GM12865 (cell line): Measurements from ENCODE around the gene AKAP13.

Experiments
- DNase-seq: peaks from one replicate; pipeline ENCODE4 v3.0.0; 2010; ENCODE audit warnings: low read depth
- H3K4me3 ChIP-seq: 2 replicates; pipeline ENCODE4 v1.5.1; 2011; ENCODE audit warnings: mild to moderate bottlenecking, low read depth, low read length, control low read depth
- TF ChIP-seq, protein P1 (sequence below): IDR thresholded peaks from 2 replicates; pipeline ENCODE4 v1.5.1; 2011; ENCODE audit warnings: low read length, control low read depth, low read depth, inconsistent platforms; ENCODE audit not compliant: insufficient read depth; ENCODE audit errors: missing control alignments

The AKAP13 gene

DNA sequence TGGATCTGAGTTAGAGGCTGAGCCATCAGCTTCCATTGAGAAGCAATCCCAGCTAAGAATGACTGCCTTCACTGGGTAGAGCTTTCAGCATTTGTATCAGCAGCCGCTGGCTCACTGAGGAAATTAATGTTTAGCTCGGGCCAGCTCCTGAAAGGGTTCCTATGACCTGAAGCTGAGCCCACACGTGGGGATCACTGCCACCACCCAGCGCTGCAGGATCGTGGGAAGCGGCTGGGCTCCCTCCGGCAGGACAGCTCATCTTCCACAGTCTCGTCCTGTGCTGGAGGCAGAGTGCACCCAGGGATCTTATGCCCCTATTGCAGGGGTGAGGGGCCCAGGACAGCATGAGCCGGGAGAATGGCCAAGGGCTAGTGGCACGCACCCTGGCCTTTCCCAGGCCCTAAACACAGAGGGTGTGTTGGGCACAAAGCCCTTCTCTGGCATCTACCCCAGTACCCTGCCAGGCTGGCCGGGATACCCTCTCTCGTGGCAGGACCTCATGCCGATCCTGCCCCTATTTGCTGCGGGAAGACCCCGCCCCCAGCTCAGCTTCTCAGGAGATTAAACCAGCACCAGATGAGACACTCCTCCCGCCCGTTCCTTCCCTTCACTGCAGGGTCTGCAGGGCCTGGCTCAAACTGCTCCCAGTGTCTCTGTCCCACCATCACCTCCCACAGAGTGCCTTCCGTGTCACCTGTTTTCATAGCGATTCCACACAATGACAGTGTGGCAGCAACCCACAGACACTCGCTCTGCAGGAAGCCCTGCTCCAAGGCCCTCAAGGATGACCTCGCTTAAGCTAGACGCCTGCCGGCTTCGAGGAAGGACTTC, 385.8 kb downstream of the AKAP13 start:
- H3K4me3 ChIP-seq, result no peak overlapping the region
- DNase-seq, result no peak
- TF ChIP-seq, protein P1, sequence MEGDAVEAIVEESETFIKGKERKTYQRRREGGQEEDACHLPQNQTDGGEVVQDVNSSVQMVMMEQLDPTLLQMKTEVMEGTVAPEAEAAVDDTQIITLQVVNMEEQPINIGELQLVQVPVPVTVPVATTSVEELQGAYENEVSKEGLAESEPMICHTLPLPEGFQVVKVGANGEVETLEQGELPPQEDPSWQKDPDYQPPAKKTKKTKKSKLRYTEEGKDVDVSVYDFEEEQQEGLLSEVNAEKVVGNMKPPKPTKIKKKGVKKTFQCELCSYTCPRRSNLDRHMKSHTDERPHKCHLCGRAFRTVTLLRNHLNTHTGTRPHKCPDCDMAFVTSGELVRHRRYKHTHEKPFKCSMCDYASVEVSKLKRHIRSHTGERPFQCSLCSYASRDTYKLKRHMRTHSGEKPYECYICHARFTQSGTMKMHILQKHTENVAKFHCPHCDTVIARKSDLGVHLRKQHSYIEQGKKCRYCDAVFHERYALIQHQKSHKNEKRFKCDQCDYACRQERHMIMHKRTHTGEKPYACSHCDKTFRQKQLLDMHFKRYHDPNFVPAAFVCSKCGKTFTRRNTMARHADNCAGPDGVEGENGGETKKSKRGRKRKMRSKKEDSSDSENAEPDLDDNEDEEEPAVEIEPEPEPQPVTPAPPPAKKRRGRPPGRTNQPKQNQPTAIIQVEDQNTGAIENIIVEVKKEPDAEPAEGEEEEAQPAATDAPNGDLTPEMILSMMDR, result no peak

DNA sequence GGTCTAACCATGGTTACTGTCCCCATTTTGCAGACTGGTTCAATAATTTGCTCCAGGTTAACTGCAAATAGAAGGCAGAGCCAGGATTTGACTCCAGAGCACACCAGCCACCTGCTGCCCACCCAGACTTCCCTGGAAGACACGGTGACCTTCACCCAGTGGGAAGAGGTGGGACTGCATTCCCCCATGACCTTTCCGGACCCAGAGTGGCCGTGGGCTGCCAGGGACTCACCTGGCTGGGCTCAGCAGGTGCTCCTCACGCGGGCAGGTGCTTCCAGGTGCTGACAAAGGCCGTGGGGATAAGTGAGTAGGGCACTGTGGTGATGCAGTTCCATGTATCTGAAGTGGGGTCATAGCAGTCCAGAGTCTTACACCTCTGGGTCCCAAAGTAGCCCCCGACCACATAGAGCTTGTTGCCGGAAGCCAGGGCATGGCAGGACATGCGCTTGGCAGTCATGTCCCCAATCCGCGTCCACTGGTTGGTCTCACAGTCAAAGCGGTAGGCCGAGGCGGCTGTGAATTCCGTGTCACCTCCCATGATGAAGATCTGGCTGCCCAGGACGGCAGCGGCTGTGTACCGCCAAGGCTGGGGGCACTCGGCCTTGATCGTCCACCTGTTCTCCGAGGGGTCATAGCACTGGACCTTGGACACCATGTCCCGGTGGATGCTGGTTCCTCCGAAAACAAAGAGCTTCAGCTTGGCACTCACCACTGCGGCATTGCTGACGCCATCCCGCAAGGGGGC, 387.6 kb downstream of the AKAP13 start:
- no peak for DNase-seq
- no peak overlapping the region for H3K4me3 ChIP-seq
- TF ChIP-seq, protein P1, result no peak

DNA sequence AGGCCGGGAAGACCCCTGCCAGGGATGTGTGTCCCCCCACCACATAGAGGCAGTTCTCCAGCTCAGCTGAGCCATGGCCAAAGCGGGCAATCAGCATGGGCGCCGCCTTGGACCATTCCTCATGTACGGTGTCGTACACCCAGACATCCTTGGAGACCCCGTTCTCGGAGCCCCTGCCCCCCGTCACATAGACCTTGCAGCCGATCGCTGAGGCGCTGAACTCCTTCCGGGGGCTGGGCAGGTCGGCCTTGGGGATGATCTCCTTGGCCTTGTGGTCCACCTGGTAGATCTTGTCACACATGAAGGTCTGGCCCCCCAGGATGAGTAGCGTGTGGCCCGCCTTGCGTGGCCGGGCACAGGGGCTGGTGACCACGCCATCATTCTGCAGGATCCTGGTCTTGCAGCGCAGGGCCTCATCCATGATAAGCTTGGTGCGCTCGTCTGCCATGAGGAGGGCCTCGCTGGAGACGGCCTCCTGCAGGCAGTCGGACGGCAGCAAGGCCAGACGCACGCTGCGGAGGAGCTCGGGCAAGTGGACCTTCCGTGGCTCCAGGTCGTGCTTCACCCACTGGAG, 388.3 kb downstream of the AKAP13 start:
- TF ChIP-seq, protein P1, result no peak
- DNase-seq, result no peak

DNA sequence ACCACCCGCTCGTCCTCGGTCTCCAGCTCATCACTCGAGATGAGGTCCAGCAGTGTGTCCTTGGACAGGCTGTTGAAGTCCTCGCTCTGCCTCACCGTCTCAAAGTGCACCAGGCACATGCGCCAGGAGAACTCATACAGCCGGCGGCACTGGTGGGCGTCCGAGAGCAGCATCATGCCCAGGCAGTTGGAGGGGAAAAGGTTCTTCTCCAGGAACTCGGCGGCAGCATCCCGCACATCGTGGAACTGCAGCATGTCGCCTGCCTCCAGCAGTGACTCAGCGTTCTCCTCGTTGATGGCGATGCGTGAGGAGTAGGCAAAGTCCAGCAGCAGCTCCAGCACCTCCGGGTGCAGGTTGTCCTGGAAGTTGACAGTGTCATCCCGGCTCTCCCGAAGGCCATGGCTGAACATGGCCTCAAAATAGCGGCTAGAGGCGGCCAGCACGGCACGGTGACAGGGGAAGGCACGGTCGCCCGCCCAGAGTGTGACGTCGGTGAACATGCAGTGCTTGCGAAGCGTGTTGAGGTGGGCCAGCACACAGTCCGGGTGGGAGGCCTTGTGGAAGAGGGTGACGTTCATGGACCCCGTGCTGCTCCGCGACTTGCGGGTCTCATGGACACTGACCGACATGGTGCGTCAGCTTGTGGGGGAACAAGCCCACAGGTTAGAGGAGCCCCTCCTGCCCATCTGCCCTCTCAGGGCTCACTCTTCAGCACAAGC, 388.9 kb downstream of the AKAP13 start:
- TF ChIP-seq, protein P1, result no peak

More for the DNA sequence above, 388.3 kb downstream of the AKAP13 start:
- H3K4me3 ChIP-seq, result no peak overlapping the region

DNA sequence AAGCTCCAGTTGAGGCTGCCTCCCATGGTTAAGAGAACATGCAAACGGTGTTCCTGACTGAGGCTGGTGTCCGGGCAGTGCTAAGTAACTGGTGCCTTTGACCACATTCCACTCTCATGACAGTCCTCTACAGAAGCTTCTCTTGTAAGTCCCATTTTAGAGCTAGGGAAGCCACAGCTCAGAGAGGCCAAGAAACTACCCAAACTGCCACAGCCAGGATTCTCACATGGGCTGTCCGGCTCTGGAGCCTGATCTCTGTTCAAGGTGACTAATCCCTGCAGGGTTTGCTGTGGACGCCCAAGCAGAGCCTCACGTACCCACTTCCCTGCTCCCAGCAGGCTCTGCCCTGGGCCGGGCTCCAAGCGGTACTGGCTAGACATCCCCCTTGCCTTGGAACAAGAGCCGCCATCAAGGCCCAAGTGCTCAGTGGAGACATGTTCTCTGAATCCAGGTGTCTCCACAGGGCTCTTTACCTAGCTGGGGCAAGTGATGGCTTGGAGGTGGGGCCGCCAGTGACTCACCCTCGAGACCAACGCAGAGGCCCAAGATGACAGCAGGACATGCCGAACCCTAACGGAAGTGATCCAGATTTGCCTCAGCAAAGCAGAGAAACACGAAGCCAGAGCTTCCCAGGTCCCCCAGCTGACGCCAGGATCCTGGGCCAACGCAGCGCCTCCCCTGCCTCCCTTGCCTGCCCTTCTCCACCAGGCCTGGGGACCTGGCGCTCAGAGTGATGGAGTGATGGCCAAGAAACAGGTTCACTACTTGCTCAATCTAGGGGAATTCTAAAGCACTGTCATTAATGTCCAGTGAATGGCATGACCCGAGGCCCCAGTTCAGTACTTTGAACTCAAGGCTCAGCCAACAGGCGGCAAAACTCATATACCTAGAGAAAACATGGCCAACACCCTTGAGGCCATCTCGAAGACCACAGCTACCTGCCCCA, 390.0 kb downstream of the AKAP13 start:
- DNase-seq, result no peak
- H3K4me3 ChIP-seq, result no peak overlapping the region
- TF ChIP-seq, protein P1, result no peak

More for the DNA sequence above, 388.9 kb downstream of the AKAP13 start:
- DNase-seq, result no peak
- no peak overlapping the region for H3K4me3 ChIP-seq

DNA sequence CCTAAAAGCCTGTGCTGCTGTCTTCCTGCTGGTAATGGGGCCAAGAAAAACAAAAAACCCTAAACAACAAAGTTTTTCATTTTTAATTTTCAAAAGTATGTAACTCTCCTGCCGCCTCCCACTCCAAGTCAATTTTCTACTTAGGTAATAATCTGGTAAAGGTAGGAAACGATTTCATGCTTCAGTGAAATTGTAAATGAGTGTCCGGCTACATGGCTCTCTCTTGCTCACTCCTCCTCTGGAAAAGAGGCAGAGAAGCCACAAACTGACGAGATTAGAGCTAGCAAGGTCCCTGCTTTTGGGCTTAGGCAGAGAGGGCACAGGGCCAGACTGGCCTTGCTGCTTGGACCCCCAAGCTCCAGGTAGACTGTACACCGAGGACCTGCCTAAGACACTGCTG, 390.9 kb downstream of the AKAP13 start:
- TF ChIP-seq, protein P1, result no peak
- no peak overlapping the region for H3K4me3 ChIP-seq
- DNase-seq, result no peak
